Neural cell (in vitro differentiated cells): ENCODE measurements around the gene ST3GAL3. TPM values are rescaled to one million over a fixed set of nuclear protein-coding genes. Genes with fewer than 3 reads are reported as not detected.

Source experiments
- H2AFZ ChIP-seq: fragments of 200-600, 300-800 bp; sonication (generic), shearing (Covaris generic); 2 replicates; pipeline ENCODE4 v1.6.0; 2014; ENCODE audit warnings: low read depth, mild to moderate bottlenecking, antibody characterized with exemption, low read length, moderate library complexity
- H3F3A ChIP-seq: fragments of 200-600 bp; shearing (Covaris generic); 2 replicates; pipeline ENCODE4 v1.6.1; 2016; ENCODE audit warnings: mild to moderate bottlenecking, moderate library complexity, mixed read lengths, antibody characterized with exemption, low read length; ENCODE audit not compliant: insufficient read depth, poor library complexity, severe bottlenecking
- H3K27ac ChIP-seq: fragments of 200-600, 300-800 bp; sonication (generic), shearing (Covaris generic); 2 replicates; pipeline ENCODE4 v1.5.1; 2014; ENCODE audit warnings: mild to moderate bottlenecking, low read length, moderate library complexity
- H3K27me3 ChIP-seq: fragments of 300-800, 200-600 bp; sonication (generic), shearing (Covaris generic); 2 replicates; pipeline ENCODE4 v1.6.0; 2014; ENCODE audit warnings: mild to moderate bottlenecking, low read depth, low read length, moderate library complexity; ENCODE audit not compliant: insufficient read depth
- H3K36me3 ChIP-seq: fragments of 300-800, 200-600 bp; sonication (generic), shearing (Covaris generic); 2 replicates; pipeline ENCODE4 v1.5.1; 2014; ENCODE audit warnings: mild to moderate bottlenecking, antibody characterized with exemption, low read length, moderate library complexity; ENCODE audit not compliant: insufficient read depth
- H3K4me2 ChIP-seq: fragments of 300-800, 200-600 bp; sonication (generic), shearing (Covaris generic); 2 replicates; pipeline ENCODE4 v1.6.0; 2014; ENCODE audit warnings: mild to moderate bottlenecking, low read length
- H3K4me3 ChIP-seq: fragments of 300-800, 200-600 bp; sonication (generic), shearing (Covaris generic); 2 replicates; pipeline ENCODE4 v1.5.1; 2014; ENCODE audit warnings: mild to moderate bottlenecking, low read length, moderate library complexity
- H3K79me2 ChIP-seq: fragments of 200-600 bp; shearing (Covaris generic); replicated peaks from 2 replicates; pipeline ENCODE4 v1.6.0; 2014; ENCODE audit warnings: mild to moderate bottlenecking, low read length, moderate library complexity; ENCODE audit not compliant: insufficient read depth
- H3K9ac ChIP-seq: fragments of 300-800, 200-600 bp; sonication (generic), shearing (Covaris generic); 2 replicates; pipeline ENCODE4 v1.6.1; 2016; ENCODE audit warnings: mild to moderate bottlenecking, low read length, mixed read lengths
- H3K9me2 ChIP-seq: fragments of 200-600 bp; shearing (Covaris generic); 2 replicates; pipeline ENCODE4 v1.6.1; 2016; ENCODE audit warnings: mild to moderate bottlenecking, low read length, mixed read lengths; ENCODE audit not compliant: insufficient read depth
- H3K9me3 ChIP-seq: fragments of 200-600, 300-800 bp; sonication (generic), shearing (Covaris generic); 2 replicates; pipeline ENCODE4 v1.6.1; 2016; ENCODE audit warnings: mild to moderate bottlenecking, mixed run types, low read length, moderate library complexity, mixed read lengths
- H4K20me1 ChIP-seq: fragments of 200-600 bp; shearing (Covaris generic); 2 replicates; pipeline ENCODE4 v1.6.1; 2016; ENCODE audit warnings: mild to moderate bottlenecking, mixed run types; ENCODE audit not compliant: insufficient read depth
- EP300 ChIP-seq: fragments of 450-650 bp; conservative IDR thresholded peaks from 2 replicates; pipeline ENCODE4 v1.6.1; 2014; ENCODE audit warnings: antibody characterized with exemption, mild to moderate bottlenecking, moderate library complexity; ENCODE audit not compliant: poor library complexity, severe bottlenecking
- EZH2 ChIP-seq: fragments of 200-600, 300-800 bp; shearing (Covaris generic), sonication (generic); IDR thresholded peaks from 2 replicates; pipeline ENCODE4 v1.6.1; 2014; ENCODE audit warnings: antibody characterized with exemption, low read length, borderline replicate concordance, mild to moderate bottlenecking; ENCODE audit not compliant: insufficient read depth, poor library complexity, severe bottlenecking
- MXI1 ChIP-seq: fragments of 450-650 bp; conservative IDR thresholded peaks from 2 replicates; pipeline ENCODE4 v1.6.1; 2014; ENCODE audit warnings: antibody characterized with exemption, mild to moderate bottlenecking; ENCODE audit not compliant: poor library complexity, severe bottlenecking
- POLR2AphosphoS5 ChIP-seq: IDR thresholded peaks from 2 replicates; pipeline ENCODE4 v1.6.1; 2012
- RAD21 ChIP-seq: fragments of 450-650 bp; conservative IDR thresholded peaks from 2 replicates; pipeline ENCODE4 v1.6.1; 2014; ENCODE audit warnings: antibody characterized with exemption, mild to moderate bottlenecking, moderate library complexity
- REST ChIP-seq: IDR thresholded peaks from 2 replicates; pipeline ENCODE4 v1.6.1; 2012; ENCODE audit warnings: borderline replicate concordance
- SMC3 ChIP-seq: fragments of 450-650 bp; conservative IDR thresholded peaks from 2 replicates; pipeline ENCODE4 v1.6.1; 2014; ENCODE audit warnings: antibody characterized with exemption, mild to moderate bottlenecking, moderate library complexity; ENCODE audit not compliant: poor library complexity
- TAF1 ChIP-seq: IDR thresholded peaks from 2 replicates; pipeline ENCODE4 v1.6.1; 2012; ENCODE audit warnings: low read depth
- polyA plus RNA-seq: library from polyadenylated mRNA; depleted of rRNA; stranded (reverse); fragments of >200 nt; gene quantifications from 2 replicates; pipeline ENCODE4 v1.2.3, GENCODE V29; 2014
- TF ChIP-seq, protein P1 (sequence below): fragments of 450-650 bp; IDR thresholded peaks from 2 replicates; pipeline ENCODE4 v1.5.1; 2014; ENCODE audit warnings: antibody characterized with exemption, mild to moderate bottlenecking, moderate library complexity; ENCODE audit not compliant: poor library complexity, severe bottlenecking

ST3GAL3 gene
- polyA plus RNA-seq, 1 donor from 2014 or later: 36.8 TPM

DNA sequence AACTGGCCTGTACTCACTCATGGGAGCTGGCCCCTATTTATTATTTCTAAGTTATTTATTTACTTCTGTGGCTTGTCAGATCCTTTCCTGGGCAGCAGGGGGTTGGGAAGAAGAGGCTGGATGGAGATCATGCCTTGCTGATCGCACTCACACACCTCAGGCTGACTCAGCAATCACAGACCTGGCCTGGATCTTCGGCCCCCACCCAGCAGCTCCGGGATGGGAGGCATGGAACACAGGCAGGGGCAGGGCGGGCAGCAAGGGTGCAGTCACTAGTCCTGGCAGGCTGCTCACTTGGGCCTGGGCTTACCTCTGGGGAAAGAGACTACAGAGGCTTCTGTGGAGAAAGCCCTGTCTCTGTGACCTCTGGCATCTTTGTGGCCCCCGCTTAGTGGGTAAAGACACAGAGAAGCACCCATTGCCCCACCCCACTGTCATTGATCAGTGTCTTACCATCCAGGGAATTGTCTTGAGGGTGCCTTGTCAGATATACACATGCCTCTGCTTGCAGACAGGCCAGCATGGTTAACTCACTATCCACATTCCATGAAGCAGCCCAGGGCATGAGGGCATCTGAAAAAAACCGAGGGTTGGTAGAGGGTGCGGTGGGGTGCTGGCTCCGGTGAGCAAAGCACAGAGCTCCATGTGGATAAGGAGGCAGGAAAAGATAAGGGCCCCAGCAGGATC lies 230.0 kb downstream of the ST3GAL3 start:
- Histone ChIP-seq H3K27ac (no peak overlapping the region), H3K9me3 (no peaks in the 10 kb centered on the region), H2AFZ (no peak overlapping the region), H3K9me2 (no peaks in the 10 kb centered on the region), H3K27me3 (peaks cover 34% of the 10 kb centered on the region), H3K36me3 (no peaks in the 10 kb centered on the region), H3K9ac (peak overlapping the region; percentile 41), H3F3A (no peaks in the 10 kb centered on the region), H4K20me1 (no peaks in the 10 kb centered on the region), H3K4me3 (no peak overlapping the region), H3K79me2 (no peaks in the 10 kb centered on the region), H3K4me2 (no peak overlapping the region)
- TF ChIP-seq TAF1: no peak
- no peak for TF ChIP-seq REST
- no peak for TF ChIP-seq MXI1
- TF ChIP-seq, protein P1, sequence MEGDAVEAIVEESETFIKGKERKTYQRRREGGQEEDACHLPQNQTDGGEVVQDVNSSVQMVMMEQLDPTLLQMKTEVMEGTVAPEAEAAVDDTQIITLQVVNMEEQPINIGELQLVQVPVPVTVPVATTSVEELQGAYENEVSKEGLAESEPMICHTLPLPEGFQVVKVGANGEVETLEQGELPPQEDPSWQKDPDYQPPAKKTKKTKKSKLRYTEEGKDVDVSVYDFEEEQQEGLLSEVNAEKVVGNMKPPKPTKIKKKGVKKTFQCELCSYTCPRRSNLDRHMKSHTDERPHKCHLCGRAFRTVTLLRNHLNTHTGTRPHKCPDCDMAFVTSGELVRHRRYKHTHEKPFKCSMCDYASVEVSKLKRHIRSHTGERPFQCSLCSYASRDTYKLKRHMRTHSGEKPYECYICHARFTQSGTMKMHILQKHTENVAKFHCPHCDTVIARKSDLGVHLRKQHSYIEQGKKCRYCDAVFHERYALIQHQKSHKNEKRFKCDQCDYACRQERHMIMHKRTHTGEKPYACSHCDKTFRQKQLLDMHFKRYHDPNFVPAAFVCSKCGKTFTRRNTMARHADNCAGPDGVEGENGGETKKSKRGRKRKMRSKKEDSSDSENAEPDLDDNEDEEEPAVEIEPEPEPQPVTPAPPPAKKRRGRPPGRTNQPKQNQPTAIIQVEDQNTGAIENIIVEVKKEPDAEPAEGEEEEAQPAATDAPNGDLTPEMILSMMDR: no peak
- no peak for TF ChIP-seq EP300
- TF ChIP-seq EZH2: no peak
- TF ChIP-seq POLR2AphosphoS5: no peak
- no peak for TF ChIP-seq RAD21
- no peak for TF ChIP-seq SMC3

DNA sequence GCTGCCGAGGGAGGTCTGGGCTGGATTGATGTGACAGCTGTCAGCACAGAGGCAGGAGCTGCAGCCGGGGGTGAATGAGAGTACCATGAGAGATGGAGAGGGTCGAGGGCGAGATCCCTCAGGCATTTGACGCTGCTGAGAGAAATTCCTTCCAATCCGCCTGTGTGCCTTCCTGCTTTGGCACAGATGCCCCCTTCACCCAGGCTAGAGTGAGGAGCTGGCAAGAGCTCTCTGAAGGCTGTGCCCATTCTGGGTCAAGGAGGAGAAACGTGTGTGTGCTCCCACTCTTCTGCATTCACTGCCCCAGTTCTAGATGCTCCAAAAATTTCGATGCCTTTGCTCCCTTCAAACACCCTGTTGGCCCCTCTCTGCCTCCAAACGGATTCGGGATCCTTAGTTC lies 231.0 kb downstream of the ST3GAL3 start:
- H2AFZ ChIP-seq: no peak overlapping the region
- H3K27me3 ChIP-seq: peaks cover 26% of the 10 kb centered on the region
- no peaks in the 10 kb centered on the region for H3K9me2 ChIP-seq
- no peak overlapping the region for H3K4me3 ChIP-seq
- no peak overlapping the region for H3K9ac ChIP-seq
- no peak overlapping the region for H3K4me2 ChIP-seq
- TF ChIP-seq RAD21: no peak
- TF ChIP-seq EZH2: no peak
- no peak for TF ChIP-seq MXI1
- TF ChIP-seq SMC3: no peak
- TF ChIP-seq, protein P1: no peak
- no peak for TF ChIP-seq EP300
- no peak for TF ChIP-seq TAF1
- TF ChIP-seq REST: no peak
- no peak for TF ChIP-seq POLR2AphosphoS5
- no peaks in the 10 kb centered on the region for H3K79me2 ChIP-seq
- no peak overlapping the region for H3K27ac ChIP-seq
- no peaks in the 10 kb centered on the region for H4K20me1 ChIP-seq
- H3F3A ChIP-seq: no peaks in the 10 kb centered on the region
- H3K36me3 ChIP-seq: no peaks in the 10 kb centered on the region
- no peaks in the 10 kb centered on the region for H3K9me3 ChIP-seq
